Measurements from ENCODE around the gene HSD17B10.

- TF ChIP-seq CTCF (IDR thresholded peaks at IDR 0.05; ENCODE audit: low read depth, low read length): no peak
- no peak for TF ChIP-seq POLR2A (IDR thresholded peaks at IDR 0.05; ENCODE audit: extremely low read depth, insufficient read length)
- no peak for TF ChIP-seq MAX (IDR thresholded peaks at IDR 0.05; ENCODE audit: low read depth, low read length)
Measured at GRCh38 chrX:53383376-53384076, 50.6 kb downstream of the HSD17B10 start.

Measured in NB4 (cell line).